ENCODE measurements around the gene CLASRP. TPM values are rescaled to one million over a fixed set of nuclear protein-coding genes. Genes with fewer than 3 reads are reported as not detected.
A peak's percentile ranks its signal among the peaks of the same experiment; 100 is the strongest.

The CLASRP gene
- total RNA-seq, 1 donor from 2014 or later, result 25.1 TPM

GRCh38 chr19:45063851-45064801 lies 25.3 kb downstream of the CLASRP start:
- DNase-seq (ENCODE audit: low read depth), result no peak

GRCh38 chr19:45066921-45067661 lies 28.2 kb downstream of the CLASRP start:
- no peak for DNase-seq (ENCODE audit: low read depth)

GRCh38 chr19:45068041-45068440 lies 29.2 kb downstream of the CLASRP start:
- DNase-seq (ENCODE audit: low read depth), result no peak

GRCh38 chr19:45069056-45069455 lies 30.2 kb downstream of the CLASRP start:
- no peak for DNase-seq (ENCODE audit: low read depth)

GRCh38 chr19:45070214-45070613 lies 31.4 kb downstream of the CLASRP start:
- DNase-seq (ENCODE audit: low read depth), result no peak

GRCh38 chr19:45070861-45071544 lies 32.2 kb downstream of the CLASRP start:
- DNase-seq (ENCODE audit: low read depth), result no peak

GRCh38 chr19:45071545-45071938 lies 32.7 kb downstream of the CLASRP start:
- no peak for DNase-seq (ENCODE audit: low read depth)

GRCh38 chr19:45071969-45072790 lies 33.3 kb downstream of the CLASRP start:
- DNase-seq (ENCODE audit: low read depth), result no peak

- no peak for DNase-seq (ENCODE audit: low read depth)
Observed at GRCh38 chr19:45074744-45075300, 36.0 kb downstream of the CLASRP start.

- peak; percentile 50 for DNase-seq (ENCODE audit: low read depth)
Observed at GRCh38 chr19:45075301-45076028, 36.6 kb downstream of the CLASRP start.

- DNase-seq (ENCODE audit: low read depth), result peak; percentile 17
Observed at GRCh38 chr19:45076029-45076850, 37.4 kb downstream of the CLASRP start, which contains the start of gene ZNF296. TSS of gene ZNF296 (minus strand) at chr19:45076478. CDS start at chr19:45076373, 105 bp downstream.

- no peak for DNase-seq (ENCODE audit: low read depth)
Observed at GRCh38 chr19:45076851-45077730, 38.2 kb downstream of the CLASRP start.

- no peak for DNase-seq (ENCODE audit: low read depth)
Observed at GRCh38 chr19:45078390-45079062, 39.7 kb downstream of the CLASRP start.

GRCh38 chr19:45079063-45079910 lies 40.4 kb downstream of the CLASRP start, which contains the start of gene GEMIN7:
TSS of gene GEMIN7 (plus strand) at chr19:45079260. CDS start at chr19:45090115, 10,855 bp downstream.
- DNase-seq (ENCODE audit: low read depth), result peak; percentile 43

GRCh38 chr19:45079911-45080370 lies 41.1 kb downstream of the CLASRP start:
- no peak for DNase-seq (ENCODE audit: low read depth)

- no peak for DNase-seq (ENCODE audit: low read depth)
Observed at GRCh38 chr19:45082170-45082569, 43.3 kb downstream of the CLASRP start.

Measured in renal cortical epithelial cell (primary cell).